CD4-positive, alpha-beta T cell treated with Interleukin-1 beta for 1 hour (primary cell): ENCODE measurements around the gene JAKMIP1.

Experiments used
- DNase-seq, 2 donors: peaks; one replicate each; pipeline ENCODE4 v3.0.0-alpha.2; 2020 to 2022

The JAKMIP1 gene

DNA sequence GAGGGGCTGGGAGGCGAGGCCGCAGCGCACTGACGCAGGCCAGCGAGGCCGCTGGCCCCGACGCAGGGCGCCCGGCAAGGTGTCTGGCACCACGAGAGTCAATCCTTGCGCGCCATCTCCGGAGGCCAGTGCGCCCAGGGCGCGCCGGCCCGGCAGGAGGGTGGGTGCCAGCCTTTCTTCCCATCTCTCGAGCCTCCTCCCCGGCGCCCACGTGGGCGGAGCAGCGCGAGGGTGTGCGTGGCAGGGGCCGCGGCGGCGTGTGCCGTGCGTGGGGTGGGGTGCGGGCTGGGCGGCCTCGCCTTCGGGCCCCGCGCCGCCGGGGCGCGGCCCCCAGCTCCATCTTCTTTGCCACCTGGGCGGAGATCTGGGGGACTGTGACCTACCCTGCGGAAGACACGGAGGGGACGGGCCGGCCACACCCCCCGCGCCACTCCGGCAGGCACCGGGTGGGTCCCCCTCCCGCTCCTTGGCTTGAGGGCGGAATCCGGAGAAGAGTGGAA lies 877 bp downstream of the JAKMIP1 start:
- peak; percentile 26 to 51 for DNase-seq

DNA sequence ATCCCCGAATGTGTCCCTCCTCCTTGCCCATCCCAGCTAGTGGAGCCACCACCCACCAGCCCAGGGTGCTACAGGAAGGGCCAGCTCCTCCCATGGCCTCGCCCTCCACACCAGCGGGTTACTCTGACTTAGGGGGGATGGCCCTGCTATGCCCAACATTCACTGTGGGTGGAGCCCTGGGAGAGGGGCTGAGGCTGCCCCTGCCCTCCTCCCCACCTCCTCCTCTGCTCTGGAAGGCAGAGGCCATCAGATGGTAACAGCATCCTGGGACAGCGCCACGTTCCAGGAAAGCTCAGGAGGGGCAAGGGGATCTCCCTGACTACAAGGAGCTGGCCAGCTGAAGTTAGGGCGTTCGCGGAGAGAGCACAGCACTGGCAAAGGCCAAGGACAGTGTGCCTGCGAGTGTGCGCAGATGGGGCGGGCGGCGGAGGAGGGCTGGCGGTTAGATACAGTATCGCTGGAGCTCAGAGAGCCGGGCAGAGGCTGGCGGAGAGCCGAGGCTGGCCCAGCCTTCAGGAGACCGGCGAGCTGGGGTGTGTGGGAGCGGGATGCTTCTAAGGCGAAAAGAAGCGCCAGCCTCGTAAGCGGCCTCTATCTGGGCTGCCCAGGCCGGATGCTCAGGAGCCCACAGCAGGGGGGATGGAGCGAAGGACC lies 1.5 kb downstream of the JAKMIP1 start:
- peak in 1 of 2 donors; percentile 21 for DNase-seq

DNA sequence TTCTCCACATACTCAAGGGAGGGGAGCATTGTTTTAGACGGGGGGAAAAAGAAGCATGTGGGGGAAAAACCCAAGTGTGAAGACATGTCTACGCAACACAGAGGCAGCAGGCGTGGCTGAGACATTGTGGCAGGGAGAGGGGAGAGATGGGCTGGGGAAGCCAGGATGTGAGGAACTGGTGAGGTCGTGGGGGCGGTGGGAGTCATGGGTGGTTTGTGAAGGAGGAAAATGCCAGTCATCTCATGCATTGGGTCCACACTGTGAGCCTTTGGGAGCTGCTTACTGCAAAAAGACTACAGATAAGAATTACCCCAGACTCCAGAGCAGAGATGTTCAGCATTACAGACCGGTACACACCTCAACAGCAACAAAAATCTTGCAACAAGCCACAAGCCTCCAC lies 2.1 kb downstream of the JAKMIP1 start:
- peak; percentile 33 to 41 for DNase-seq

DNA sequence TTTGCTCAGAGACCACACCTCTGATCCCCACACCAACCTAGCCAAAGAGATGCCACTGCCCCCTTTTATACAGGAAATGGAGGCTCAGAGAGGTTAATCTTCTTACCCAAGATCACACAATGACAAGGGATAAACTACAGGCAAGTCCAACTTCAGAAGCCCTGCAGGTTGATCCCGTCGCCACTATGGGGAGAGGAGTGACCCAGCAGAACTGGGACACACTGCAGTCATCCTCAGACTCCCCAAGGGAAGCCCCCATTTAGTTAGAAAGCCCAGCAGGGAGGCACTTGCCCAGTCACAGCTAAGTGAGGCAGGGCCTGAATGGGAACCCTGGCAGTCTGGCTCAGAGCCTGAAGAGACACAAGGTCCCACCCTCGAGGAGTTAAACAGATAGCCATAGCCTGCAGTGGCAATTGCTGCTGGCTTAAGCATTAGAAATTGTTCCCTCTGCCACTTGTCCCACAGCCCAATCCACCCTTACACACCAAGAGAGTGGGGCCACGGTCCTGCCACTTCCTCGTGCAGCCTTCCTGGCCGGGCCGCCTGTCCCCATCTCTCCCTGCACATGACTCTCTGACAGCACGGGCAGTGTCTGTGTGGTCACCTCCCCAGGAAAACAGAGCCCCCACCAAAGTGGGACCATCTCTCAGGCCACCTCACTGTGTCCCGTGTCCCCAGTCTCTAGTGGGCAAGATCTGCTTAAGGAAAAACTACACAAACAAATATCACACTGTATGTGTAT lies 2.7 kb downstream of the JAKMIP1 start:
- no peak for DNase-seq

DNA sequence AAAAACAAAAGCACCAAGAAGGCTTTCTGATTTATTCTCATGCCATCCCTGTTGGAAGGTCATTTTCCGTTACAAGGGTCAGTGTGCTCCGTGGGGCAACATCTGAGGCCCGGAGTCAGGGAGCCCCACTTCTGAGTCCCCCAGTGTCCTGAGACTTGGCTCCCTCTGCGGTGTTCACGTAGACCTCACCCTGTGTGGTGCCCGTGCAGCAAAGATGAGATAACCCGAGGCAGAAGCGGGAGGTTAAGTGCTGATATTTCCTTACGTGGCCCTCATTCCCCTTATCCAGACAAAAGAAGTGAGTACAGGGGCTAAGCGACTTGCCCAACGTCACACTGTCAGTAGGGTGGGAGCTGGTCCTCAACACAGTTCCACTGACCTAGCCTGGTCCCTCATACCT lies 3.5 kb downstream of the JAKMIP1 start:
- DNase-seq, result no peak

DNA sequence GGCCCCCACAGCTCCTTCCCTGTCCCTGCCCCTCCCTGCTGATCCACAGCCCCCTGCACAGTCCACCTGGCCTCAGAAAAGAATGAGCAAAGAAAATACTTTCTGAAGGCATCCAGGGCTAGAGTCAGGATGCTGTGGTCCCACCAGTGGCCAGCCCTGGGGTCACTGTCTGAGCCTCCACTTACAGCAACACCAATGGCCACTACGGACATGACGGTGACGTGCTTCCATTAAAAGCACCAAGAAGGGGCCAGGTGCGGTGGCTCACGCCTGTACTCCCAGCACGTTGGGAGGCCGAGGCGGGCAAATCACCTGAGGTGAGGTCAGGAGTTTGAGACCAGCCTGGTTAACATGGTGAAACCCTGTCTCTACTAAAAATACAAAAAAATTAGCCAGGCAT lies 4.0 kb downstream of the JAKMIP1 start:
- DNase-seq, result no peak

DNA sequence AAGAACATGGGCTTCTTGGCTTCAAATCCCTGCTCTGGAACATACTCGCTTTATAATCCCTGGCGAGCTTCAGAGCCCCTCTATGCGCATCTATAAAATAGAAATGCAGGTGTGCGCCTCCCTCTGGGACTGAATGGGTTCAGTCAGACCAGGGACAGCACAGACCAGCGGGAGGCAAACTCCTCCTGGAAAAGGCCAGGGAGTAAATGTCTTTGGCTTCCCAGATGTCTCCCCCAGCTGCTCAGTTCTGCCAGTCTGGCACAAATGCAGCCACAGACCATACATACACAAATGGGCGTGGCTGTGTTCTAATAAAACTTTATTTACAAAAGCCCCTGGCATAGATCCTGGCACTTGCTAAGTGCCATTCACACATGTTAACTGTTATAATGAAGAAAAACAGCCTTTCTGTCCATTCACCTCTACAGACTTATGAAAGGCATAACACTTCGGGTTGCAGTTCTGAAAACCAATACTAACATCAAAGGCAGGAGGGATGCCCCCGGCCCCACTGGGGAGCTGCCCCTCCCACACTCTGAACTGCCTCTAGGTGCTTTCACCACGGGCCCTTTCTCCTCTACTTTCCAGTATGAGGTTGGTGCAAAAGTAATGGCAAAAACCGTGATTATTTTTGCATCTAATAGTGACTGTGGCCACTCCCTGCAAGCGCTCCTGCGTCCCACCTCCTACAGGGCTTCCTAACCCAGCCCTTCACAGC lies 4.6 kb downstream of the JAKMIP1 start:
- DNase-seq, result no peak

DNA sequence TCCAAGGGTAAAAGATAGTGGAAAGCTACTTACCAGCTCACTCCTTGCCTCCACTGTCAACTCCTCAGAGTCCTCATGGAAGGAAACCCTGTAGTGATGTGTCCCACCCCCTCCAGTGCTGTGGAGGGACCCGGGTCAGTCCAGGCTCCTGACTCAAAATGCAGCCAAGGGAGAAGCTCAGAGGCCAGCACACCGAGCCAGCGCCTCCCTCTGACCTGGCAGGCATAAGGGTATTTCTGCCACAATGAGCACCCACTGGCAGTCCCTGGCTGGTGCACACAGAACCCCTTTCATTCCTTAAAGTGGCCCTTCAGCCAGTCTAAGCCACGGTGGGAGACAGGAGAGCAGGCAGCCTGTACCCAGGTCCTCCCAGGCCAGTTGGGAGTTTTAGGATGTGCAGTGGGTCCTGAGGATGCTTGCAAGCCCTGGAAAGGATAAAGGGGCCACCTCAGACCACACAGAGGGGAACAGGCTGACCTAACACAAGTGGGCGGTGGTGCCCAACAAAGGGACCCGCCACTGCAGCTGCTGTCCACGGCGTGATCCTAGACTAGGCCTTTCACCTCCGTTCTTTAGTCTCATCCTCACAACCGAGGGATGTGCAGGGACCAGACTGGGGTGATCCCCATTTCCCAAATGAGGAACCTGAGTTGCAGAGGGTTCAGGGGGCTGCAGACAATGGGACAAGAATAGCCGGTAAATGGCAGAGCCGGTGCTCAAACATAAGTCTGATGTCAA lies 5.7 kb downstream of the JAKMIP1 start:
- no peak for DNase-seq

DNA sequence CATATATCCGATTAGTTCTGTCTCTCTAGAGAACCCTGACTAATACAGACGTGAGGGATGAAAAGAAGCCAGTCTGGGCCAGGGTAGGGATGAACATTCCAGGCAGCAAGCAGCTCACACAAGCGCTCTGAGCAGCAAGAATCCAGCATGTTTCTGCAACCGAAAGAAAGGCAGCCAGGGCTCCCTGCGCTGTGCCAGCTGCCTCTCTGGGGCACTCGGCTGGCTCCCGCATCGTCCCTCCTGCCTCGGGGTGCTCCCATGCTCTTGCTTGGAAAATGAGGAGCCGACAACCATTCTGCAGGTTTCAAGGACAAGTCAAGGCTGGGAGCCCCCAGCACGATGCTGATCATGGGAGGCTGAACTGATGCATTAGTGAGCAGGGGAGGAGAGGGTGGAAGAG lies 7.0 kb downstream of the JAKMIP1 start:
- DNase-seq, result no peak

DNA sequence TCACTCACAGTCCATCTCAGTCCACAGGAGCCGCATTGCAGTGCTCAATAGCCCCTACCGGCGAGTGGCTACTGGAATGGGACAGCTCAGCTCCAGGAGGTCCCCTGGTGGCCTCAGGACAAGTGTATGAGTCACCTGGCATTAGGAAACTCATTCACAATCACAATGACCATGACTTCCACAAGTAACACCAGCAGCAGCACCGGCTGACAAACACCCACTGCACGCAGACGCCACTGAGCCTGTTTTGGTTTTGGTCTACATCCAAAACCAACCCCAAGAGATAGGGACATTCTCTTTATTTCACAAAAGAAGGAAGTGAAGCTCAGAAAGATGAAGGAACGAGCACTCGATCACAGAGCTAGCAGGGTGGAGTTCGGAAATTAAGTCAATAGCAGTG lies 8.1 kb downstream of the JAKMIP1 start:
- no peak for DNase-seq

DNA sequence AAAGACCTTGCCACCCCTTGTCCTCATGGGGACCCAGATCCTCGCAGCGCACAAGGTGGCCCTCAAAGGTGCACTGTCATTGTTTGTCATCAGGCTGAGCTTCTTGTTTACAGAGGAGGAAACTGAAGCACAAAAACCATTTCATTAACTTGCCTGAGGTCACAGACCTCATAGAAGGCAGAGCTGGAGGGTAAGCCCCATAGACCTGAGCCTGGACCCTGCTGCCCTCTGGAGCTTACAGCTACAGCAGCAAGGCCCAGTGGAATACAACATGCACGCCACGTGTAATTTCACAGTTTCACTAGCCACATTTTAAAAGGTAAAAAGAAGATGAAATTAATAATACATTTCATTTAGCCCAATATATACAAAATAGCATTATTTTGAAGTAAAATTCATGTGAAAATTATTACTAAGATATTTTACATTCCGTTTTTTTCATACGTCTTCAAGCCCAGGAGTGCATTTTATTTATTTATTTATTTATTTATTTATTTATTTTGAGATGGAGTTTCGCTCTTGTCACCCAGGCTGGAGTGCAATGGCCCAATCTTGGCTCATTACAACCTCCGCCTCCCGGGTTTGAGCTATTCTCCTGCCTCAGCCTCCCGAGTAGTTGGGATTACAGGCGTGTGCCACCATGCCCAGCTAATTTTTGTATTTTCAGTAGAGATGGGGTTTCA lies 8.8 kb downstream of the JAKMIP1 start:
- DNase-seq, result no peak

DNA sequence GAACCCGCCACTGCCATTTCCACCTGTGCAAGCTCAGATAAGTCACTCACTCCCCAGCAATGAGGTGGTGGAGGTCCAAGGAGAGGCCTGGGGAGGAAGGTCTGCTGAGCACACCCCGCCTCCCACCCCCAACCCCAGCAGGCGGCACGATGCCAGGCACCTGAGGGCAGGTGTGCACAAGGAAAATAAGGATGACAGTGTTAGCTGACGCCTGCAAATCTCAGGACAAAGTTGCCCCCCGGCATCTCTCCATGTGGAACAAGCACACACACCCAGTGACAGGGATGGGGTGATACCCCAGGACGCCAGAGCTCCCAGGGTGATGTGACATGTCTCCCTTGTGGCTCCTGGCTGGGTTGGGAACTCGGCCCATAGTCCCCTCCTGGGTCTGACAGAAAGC lies 9.9 kb downstream of the JAKMIP1 start:
- DNase-seq, result no peak

DNA sequence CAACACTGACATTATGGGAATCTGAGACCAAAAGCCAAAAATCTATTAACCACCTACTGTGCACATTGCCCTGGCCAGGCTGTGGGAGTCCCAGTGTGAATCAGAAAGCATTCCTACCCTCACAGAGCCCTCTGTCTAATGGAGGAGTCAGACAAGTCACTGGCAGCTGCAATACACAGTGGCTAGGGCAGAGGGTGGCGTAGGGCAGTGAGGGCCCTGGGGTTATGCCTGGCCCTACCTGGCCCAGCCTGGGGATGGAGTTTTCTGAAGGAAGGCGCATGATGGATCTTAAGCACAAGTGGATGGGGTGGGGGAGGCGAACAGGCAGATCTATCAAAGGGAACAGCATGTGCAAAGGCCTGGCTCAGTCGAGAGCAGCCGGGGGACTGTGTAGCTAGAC lies 10.8 kb downstream of the JAKMIP1 start:
- DNase-seq, result no peak

DNA sequence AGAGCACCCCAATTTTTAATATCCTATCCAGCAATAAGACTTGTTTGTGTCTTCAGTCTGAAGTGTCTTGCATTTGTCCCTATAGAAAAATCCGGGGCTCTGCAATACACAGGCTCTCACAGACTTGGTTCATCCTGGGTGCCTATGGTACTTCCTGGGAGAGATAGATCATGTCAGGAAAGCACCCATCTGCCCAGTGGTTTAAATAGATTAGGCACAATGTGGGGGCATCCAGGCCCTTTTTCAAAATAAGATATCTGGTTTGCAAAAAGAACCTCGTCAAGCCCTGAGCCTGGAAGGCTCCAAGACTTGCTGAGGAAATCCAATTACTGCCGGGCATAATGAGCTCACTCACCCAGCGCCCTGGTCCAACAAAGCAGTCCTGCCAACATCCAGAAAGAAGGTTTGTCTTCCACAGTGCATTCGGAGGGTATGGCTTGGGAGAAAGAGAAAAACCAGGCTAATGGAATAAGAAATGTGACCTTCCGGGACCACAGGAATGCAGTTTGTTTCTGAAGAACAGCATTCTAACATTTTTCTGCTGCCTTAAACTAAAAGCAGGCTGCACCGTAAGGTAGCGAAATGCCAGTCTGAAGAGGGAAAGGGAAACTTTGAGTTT lies 11.6 kb downstream of the JAKMIP1 start:
- no peak for DNase-seq

DNA sequence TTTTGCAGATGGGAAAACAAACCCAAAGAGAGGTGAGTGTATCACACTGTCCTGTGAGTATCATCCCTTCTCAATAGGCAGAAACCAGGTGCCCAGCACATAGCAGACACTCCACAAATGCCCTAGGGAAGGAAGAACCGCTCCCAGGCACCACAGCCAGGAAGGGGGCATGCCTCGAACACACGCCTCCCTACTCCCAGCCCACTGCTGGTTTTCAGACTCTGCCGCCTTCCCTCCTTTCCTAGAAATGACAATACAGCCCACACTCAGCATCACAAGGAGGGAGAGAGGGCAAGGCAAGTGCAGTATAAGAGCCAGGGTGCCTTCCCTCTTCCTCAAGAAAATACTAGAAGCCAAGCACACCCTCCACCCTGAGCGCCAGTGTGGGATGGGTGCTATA lies 16.2 kb downstream of the JAKMIP1 start:
- no peak for DNase-seq

DNA sequence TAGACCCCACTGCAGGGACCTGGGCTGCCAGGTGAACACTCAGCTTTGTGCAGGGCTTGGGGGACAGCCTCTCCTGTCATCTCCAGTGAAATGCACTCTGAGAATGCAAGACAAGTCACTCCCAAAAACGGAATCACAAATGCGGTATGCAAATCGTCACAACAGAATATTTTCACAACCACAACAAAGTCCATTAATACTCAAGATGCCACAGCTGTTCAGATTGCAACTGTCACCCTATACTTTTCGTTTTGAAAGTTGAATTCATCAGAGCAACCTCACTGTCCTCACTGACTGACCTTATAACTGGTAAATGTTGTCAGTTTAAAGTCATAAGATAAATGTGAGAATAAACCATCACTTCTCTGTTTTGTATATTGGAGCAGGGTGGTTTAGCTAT lies 16.6 kb downstream of the JAKMIP1 start:
- peak in 1 of 2 donors; percentile 27 for DNase-seq

DNA sequence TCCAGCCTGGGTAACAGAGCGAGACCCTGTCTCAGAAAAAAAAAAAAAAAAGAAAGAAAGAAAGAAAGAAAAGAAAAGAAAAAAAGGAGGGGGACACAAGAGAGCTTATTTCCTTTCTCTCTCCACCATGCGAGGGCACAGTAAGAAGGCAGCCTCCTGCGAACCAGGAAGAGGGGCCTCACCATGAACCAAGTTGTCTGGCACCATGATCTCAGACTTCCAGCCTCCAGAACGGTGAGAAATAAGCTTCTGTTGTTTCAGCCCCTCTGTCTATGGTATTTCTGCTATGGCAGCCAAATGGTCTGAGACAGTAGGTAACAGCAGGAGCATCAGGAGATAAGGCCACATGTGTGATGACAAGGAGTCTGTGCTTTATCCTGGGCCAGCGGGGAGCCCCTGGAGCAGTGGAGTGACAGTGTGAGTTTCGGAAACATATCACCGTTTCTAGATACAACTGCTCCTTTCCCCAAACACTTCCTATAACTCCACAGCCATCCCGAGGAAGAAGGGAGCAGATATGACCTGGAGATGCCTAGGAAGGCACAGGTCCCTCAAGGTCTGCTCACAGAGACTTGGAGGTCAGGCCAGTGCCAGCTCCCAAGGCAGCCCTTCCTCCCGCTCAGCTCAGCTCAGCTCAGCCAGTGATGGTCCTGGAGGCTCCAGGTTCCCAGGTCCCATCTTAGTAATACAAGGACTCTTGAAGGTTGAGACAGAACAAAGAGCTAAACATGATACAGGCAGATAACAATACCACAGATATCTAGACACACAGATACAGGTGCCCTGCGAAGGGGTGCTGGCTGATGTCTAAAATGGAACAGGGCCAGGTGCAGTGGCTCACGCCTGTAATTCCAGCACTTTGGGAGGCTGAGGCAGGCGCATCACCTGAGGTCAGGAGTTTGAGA lies 17.7 kb downstream of the JAKMIP1 start:
- DNase-seq, result no peak

DNA sequence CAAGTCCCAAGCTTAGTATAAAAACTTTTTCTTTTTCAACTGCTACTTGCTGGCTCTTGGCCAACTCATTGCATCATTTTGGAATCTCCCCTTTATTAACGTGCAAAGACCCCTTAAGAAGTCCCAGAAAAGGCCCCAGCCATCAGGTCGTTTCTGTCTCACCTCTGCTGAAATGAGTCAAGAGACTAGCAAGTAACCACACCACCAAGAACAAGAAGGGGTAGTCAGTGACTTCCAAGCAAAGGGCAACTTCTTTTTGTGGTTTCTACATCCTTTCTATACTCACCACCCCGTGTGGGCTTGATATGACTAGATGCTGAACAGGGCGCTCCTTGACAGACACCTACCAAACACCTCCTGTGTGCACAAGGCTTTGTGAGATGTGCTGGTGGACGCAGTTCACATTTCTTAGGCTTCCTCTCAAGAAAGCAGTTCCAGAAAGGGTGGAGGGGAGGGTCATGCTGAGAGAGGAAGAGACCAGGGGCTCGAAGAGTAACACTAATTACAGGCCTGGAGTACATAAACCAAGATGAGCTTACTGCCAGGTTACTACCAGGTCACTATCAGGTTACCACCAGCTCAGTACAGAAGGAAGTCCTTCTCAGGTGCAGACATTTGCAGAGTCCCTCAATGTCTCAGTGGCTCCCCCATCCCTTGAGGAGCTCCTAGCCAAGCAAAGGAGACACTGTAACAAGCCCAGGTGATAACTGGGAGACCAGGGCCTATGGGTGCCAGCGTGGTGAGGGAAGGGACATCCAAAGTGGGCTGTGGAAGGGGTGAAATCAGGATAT lies 19.3 kb downstream of the JAKMIP1 start:
- peak; percentile 35 to 69 for DNase-seq

DNA sequence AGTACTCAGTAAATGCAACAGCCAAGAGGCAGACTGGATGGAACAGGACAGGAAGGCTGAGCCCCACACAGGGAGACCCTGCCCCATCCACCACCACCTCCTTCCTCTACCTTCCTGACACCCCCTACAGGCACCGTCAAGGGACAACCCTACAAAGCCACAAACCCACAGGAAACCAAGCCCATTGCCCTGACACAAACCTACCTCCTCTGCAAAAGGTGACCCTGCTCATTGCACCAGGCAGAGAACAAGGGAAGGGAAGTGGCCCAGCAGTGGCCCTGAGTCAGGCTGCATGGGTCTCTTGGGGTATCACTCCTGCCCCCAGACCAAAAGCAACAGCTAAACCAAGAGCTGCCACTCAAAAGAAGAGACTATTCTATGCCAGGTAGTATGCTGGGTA lies 21.0 kb downstream of the JAKMIP1 start:
- DNase-seq, result peak in 1 of 2 donors; percentile 47

DNA sequence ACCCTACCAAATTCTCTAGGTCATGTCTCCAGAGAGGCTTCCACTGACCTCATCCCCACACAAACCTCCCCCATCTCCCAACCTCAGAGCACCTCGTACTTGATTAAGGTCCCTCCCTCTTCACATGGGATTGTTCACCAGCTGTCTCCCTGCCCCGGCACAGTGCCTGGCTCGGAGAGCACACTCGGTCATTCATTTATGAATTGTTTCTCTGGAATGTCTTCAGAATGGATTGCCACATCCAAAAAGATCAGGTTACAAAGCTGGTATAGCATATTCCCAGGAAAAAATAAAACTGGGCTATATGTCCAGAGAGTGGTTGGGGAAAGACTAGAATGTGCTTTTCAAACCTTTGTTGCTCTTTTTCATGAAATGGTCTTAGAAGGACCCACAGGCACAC lies 21.6 kb downstream of the JAKMIP1 start:
- no peak for DNase-seq
